SW 1271 (cell line): ENCODE measurements around the gene PTCH1.

Experiments
- DNase-seq, 2 experiments: peaks; one replicate each; lab custom pipeline; 2025; lab: John Stamatoyannopoulos, UW

PTCH1 gene

DNA sequence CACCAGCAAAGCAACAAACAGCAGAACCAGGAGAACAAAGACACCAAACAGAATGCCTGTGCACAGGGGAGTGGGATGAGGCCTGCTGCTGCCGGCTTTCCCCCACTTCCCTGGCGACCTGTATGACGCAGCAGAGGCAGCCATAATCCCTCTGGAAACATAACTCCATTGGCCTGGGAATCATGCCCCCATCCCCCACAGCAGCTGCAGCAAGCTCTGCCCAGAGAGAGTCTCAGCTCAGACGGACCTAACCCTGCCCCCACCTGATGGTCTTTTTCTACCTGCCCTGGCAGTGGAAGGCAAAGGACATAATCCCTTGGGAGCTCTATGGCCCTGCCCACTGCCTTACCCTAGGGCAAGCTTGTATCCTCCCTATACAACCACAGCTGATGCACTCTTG, 117.5 kb downstream of the PTCH1 start:
- DNase-seq: no peak
